ENCODE measurements around the gene MAGI2.
"Not testable (repeated sequence)": the region's sequence is repeated elsewhere in the genome, so short reads cannot be mapped to it uniquely, and the experiment has no call there.

Gene MAGI2

DNA sequence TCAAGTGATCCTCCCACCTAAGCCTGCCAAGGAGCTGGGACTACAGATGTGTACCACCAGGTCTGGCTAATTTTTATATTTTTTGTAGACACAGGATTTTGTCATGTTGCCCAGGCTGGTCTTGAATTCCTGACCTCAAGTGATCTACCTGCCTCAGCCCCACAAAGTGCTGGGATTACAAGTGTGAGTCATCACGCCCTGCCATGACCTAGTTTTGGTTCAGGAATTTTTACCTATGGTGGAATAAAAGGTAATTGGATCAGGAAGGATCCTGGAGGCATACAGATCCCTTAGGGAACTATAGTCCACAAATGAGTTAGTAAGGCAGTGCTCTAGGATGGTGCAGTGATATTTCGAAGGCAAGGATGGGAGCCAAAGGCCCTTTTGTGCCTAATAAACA is 937.0 kb downstream of the MAGI2 start:
- DNase-seq, result no peak

DNA sequence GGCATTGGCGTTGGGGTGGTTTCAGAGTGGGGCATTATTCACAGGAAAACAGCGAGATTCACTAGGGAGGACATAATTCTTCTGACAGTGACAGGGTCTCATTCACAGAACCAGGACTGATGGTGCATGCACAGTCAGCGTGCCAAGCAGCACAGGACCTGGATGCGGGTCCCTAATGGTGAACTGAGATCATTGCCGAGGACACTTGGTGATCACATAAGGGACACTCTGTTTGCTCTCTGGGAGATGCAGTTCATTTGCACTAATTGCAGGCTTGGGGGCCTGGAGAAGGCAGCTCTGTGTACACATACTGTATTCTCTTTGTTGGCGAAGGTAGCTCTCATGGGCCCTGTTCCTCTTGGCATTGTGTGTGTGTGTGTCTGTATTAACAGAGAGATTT is 938.8 kb downstream of the MAGI2 start:
- no peak for DNase-seq

DNA sequence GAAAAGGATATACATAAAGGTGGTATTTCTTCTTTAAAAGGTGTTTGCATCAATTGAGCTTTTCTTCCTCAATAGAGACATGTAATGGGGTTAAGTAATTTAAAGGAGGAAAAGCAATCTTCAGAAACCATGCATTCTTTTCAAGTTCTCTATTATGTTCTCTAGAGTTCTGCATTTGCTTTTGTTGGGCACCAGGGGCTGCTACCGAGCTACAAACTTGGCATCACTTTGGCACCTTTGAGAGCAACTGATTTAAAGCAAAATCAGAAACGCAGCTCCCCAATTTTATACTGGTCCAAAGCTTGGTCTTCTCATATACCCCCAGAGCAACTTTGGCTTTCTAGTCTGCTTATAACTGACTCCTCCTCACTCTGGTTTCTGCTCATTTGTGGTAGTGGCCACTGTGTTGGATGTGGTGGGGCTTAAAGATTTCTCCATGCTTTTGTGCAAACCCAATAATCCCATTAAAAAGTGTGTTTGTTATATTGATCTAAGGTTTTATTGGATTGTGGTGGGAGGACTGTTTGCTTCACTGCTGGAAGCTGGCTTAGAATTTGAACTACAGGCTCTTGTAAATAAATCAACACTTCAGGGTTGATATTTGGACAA is 942.8 kb downstream of the MAGI2 start:
- no peak for DNase-seq

DNA sequence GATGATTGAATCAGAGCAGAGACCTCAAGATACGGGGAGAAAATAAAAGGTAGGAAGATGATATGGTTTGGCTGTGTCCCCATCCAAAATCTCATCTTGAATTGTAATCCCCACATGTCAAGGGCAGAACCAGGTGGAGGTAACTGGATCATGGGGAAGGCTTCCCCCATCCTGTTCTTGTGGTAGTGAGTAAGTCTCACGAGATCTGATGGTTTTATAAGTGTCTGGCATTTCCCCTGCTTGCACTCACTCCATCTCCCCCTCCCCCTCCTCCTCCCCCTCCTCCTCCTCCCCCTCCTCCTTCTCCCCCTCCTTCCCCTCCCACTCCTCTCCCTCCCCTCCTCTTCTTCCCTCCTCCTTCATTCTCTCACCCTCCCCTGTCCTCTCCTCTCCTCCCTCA is 950.2 kb downstream of the MAGI2 start:
- not testable (repeated sequence) for DNase-seq

DNA sequence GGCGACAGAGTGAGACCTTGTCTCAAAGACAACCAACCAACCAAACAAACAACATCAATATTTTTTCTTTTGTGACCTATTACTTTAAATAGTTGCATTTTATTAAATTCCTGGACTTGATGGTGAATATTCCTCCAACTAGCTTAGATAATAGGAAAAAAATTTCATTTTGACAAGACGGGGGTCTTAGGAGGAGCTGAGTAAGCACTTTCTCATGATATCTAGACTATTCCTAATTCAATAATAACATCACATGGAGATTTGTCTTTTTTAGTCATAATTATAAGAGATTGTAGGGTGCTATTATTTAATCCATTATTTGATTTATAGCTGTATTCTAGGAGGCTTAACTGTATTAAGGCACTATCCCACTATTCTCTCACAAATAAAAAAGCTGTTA is 952.4 kb downstream of the MAGI2 start:
- DNase-seq, result no peak

DNA sequence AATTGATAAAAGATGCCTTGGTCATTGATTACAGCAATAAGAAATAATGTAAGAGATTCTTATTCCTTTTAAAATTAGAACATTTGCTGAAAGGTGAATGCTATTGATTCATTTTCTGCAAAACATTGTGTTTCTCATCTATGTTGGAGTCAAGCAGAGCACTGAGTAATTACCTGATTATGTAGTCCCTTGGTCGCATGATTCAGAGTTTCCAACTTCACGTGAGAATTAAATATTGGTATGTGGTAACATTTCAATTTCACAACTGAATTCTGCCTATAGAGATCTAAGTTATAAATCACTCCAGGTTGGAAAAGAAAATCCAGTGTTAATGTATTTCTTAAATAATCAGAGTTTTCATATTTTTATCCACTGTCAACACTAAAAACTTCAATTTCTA is 953.5 kb downstream of the MAGI2 start:
- no peak for DNase-seq

DNA sequence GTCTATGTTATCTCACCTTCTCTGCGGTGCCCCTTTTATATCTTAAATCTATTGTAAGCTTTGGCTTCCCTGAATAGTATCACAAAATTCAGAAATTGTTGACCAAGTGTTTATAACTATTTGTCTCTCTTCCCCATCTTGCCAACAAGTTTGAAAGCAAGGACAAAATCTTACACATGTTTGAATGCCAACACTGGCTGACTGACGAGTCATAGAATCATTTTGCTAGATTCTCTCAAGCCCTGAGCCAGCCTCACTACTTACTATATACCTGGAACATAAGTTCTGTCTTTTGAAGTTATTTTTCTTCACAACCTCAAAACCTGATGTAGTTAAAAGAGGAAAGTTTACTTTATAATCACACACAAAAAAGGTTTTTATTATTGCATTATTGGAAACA is 954.2 kb downstream of the MAGI2 start:
- no peak for DNase-seq

GRCh38 chr7:78497728-78498427 is 955.6 kb downstream of the MAGI2 start:
- DNase-seq, result no peak

- DNase-seq, result no peak
These were observed 957.3 kb downstream of the MAGI2 start for GRCh38 chr7:78496096-78496630.

GRCh38 chr7:78493401-78493800 is 960.1 kb downstream of the MAGI2 start:
- no peak for DNase-seq

DNA sequence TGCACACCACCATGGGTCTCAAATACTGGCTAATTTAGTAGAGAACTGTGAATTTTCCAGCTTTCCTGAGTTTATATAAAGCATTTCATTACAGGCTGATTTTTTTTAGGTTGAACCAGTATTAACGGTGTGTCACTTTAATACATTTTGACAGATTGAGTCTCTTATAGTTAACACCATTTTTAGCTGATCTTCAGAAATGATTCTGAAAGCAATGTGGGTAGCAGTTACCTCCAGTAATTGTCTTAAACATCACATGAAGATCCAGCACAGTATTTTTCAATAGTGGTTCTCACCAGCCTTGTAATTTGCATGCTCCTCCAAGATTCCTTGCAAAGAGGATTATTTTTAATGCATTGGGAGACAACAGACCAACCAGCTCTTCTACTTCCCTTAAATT is 961.3 kb downstream of the MAGI2 start:
- no peak for DNase-seq

GRCh38 chr7:78490524-78490923 is 962.9 kb downstream of the MAGI2 start:
- no peak for DNase-seq

DNA sequence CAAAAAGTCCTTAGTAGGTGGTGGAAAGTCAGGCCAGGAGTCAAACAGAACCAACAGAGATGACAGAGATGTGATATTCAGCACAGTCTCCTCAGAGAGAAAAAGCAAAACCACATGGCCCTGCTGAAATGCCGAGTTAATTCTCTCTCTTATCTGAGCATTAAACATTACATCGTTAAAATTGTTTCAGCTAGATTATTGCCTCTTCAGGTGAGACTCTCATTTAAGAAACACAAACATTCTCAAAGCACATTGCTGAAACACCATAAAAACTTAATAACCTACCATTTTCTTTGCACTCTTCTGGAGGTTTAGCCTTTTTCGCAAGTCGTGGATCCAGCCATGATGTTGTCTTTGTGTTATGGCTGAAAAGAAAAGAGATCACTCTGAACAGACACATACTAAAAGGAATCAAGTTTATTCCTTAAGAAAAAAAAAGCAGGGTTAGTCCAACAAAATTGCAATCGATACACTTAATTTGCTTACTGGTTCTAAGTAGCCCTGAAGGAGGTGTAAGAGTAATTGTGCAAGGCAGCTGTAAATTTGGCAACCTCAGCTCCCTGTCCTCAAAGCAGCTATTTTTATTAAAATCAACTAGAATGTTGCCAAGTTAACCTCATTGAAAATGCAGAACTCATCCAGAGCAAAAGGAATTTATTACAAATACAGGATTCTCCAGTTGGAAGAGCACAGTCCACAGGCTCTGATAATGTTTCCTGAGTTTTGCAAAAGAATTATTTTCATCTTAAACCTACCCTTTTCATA is 963.8 kb downstream of the MAGI2 start:
- DNase-seq, result no peak

DNA sequence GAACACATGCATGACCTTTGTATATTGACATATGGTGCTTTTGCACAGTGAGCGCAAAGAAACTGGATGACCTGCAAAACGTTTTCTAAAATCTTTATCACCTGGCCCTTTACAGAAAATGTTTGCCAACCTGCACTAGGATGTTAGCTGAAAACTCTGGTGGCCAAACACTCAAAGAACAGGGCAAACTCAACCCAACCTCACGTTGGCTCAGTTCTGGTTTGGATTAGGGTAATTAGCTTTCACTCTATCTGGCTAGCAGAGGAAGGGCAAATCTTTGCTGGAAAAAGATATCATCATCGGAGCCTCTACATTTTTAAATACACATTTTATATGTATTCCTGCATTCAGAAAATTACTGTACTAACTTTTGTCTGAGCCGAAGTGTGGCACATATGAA is 966.0 kb downstream of the MAGI2 start:
- no peak for DNase-seq

- no peak for DNase-seq
These were observed 974.1 kb downstream of the MAGI2 start for GRCh38 chr7:78479348-78479747.

DNA sequence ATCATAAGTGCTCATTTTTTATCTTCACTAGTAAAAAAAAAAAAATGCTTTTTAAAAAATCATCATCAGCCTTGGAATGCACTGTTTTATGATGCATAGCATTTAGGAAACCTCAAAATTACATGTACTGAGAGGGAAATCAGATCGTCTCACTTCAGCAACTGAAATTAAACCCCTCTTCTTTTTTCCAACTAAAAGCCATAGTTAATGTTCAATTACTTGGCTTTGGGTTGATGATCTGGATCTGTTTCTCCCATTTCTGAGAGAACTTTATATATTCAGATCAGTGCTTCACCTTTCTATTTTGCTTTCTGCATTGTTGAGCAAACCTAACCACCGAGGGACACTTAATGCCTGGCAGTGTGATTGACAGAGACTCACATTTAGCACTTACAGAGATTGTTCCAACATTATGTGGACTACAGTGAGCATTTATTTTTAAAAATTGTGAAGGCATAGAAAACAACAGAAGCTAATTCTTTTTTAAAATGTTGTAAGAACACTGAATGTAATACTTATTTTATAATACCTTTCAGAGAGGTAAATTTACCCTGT is 976.5 kb downstream of the MAGI2 start:
- no peak for DNase-seq

DNA sequence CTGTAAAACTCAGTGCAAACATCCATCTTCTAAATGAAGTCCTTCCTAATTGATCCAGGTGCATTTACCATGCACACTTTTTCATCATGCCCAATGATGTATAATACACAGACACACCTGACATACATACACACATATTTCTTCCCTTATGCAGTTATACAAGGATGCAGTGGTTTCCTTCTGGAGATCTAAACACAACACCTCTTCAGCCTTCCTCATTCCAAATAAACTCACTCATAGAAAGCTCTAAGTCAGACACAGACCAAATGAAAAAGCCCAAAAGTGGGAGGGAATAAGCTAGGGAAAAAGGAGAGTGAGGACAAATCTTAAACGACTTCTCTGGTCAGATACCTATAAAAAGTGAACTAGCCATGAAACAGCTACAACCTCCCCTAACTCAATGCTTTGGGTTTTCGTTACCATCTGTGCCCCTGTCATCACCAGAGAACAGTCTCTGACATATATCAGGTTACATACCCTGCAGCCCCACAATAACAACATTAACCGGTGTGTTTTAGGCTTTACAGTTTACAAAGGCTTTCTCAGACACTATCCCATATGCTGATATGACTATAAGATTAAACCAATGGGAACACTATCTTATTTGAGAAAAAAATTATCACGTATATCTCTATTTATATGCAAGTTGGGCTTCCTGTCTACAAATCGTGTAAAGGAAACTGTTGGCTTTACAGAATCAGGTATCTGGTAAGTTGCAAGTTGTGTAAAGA is 979.7 kb downstream of the MAGI2 start:
- DNase-seq, result no peak

DNA sequence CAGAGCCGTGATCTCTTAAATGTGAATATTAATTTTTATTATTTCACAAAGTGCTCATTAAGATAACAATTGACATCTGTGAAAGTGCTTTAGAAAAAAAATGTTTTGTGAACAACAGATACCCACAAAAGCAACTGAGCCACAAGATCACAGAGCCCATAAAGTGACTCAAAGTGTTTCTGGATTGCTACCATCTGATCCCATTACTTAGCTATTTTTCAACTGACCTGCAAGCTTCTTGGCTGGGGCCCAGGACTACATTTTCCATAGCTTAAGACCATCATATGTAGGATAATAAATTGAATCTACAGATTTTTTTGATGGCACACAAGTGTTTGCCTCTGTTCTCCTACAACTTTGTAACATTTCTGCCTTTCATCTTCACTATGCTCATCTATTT is 980.4 kb downstream of the MAGI2 start:
- no peak for DNase-seq

- DNase-seq, result no peak
These were observed 980.9 kb downstream of the MAGI2 start for GRCh38 chr7:78472519-78472918.

GRCh38 chr7:78465894-78466293 is 987.6 kb downstream of the MAGI2 start:
- DNase-seq, result no peak

GRCh38 chr7:78463039-78463438 is 990.4 kb downstream of the MAGI2 start:
- no peak for DNase-seq

DNA sequence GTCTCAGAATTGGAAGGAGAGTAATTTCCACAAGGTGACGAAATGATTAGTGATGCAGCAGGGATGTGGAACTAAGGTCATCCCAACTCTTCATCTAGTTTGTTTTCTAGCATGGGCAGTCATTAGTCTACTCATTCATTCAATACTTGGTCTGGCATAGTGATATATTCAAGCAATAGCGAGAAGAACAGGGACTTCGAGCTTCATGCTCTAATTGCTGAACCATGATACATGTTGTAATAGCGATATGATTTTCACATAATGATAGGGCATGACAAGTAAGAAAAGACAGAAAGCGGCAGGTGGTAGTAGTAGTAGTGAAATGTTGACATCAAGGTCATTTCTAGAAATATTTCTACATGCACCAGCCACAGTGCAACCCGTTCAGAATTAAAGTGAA is 1002.8 kb downstream of the MAGI2 start:
- no peak for DNase-seq

- no peak for DNase-seq
These were observed 1004.6 kb downstream of the MAGI2 start for GRCh38 chr7:78448911-78449310.

Measured in cortex of kidney (tissue), 1 donor.